B cell (primary cell): ENCODE results near the gene KSR1. TPM values are rescaled to one million over a fixed set of nuclear protein-coding genes. Genes with fewer than 3 reads are reported as not detected.

ENCODE experiments used
- ATAC-seq: fragments of 200-7000 bp; cut with Tn5 transposase; one replicate; pipeline ENCODE4 v1.10.0; 2021; ENCODE audit warnings: low read depth, mild to moderate bottlenecking, moderate number of reproducible peaks, moderate library complexity
- CTCF ChIA-PET: fragments of 350-600 bp; sonication (Branson Sonifier 250); formaldehyde crosslinking; loops from one replicate; lab custom pipeline; 2021; ENCODE audit warnings: antibody characterized with exemption, inconsistent platforms; lab: Charles Lee
- POLR2A ChIA-PET: fragments of 350-600 bp; sonication (Branson Sonifier 250); formaldehyde crosslinking; loops from one replicate; lab custom pipeline; 2021; ENCODE audit warnings: antibody characterized with exemption; lab: Charles Lee
- DNase-seq: peaks from one replicate; pipeline ENCODE4 v3.0.0; 2013
- H2AFZ ChIP-seq: 2 replicates; pipeline ENCODE4 v1.6.1; 2012; ENCODE audit warnings: mild to moderate bottlenecking, low read depth, low read length; ENCODE audit not compliant: insufficient read depth, poor library complexity, severe bottlenecking
- H3K27ac ChIP-seq, 2 donors: 1 replicate in 1 of 2; 2 replicates in 1 of 2; pipeline ENCODE4 v1.5.1; 2012 to 2013; ENCODE audit warnings: low read length in 2 of 2, mild to moderate bottlenecking in 2 of 2, moderate library complexity in 1 of 2
- H3K27me3 ChIP-seq, 4 experiments: fragments of 200-600 bp in 1 of 4; sonication (generic) in 1 of 4; replicated peaks in 1 of 4; 1 replicate in 2 of 4; 2 replicates in 2 of 4; pipeline versions ENCODE4 v1.6.1 to v1.7.0; 2013 to 2016; ENCODE audit warnings: low read length in 3 of 4, mild to moderate bottlenecking in 2 of 4, mixed read lengths in 1 of 4, moderate library complexity in 1 of 4; ENCODE audit not compliant: insufficient read depth in 4 of 4, control insufficient read depth in 3 of 4; ENCODE audit errors: control extremely low read depth in 1 of 4
- H3K36me3 ChIP-seq, 2 experiments: replicated peaks in 1 of 2; 1 replicate in 1 of 2; 2 replicates in 1 of 2; pipeline versions ENCODE4 v1.6.1 to v1.7.1; 2013; ENCODE audit warnings: low read length in 1 of 2; ENCODE audit not compliant: insufficient read depth in 2 of 2, control insufficient read depth in 1 of 2; ENCODE audit errors: control extremely low read depth in 1 of 2, extremely low read depth in 1 of 2
- H3K4me1 ChIP-seq, 2 donors: fragments of 200-600 bp in 1 of 2; sonication (generic) in 1 of 2; 1 replicate in 1 of 2; 2 replicates in 1 of 2; pipeline versions ENCODE4 v1.5.1 to v1.6.1; 2013 to 2017; ENCODE audit warnings: low read length in 2 of 2; ENCODE audit not compliant: control insufficient read depth in 2 of 2, insufficient read depth in 2 of 2
- H3K4me2 ChIP-seq: replicated peaks from 2 replicates; pipeline ENCODE3; 2012; ENCODE audit warnings: mild to moderate bottlenecking, low read depth, low read length; ENCODE audit not compliant: poor library complexity, severe bottlenecking
- H3K4me3 ChIP-seq, 5 experiments: fragments of 200-600 bp in 1 of 5; sonication (generic) in 1 of 5; 1 replicate in 3 of 5; 2 replicates in 2 of 5; pipeline versions ENCODE4 v1.5.1 to v1.7.0; 2011 to 2016; ENCODE audit warnings: low read length in 4 of 5, mild to moderate bottlenecking in 4 of 5, low read depth in 2 of 5, control low read depth in 1 of 5, moderate library complexity in 1 of 5; ENCODE audit not compliant: insufficient read depth in 1 of 5; ENCODE audit errors: control extremely low read depth in 1 of 5, extremely low read depth in 1 of 5
- H3K79me2 ChIP-seq: fragments of 200-600 bp; sonication (generic); one replicate; pipeline ENCODE4 v1.6.0; 2016; ENCODE audit warnings: low read length; ENCODE audit not compliant: control insufficient read depth, insufficient read depth
- H3K9ac ChIP-seq: fragments of 200-600 bp; sonication (generic); 2 replicates; pipeline ENCODE4 v1.6.1; 2017; ENCODE audit warnings: mild to moderate bottlenecking, low read length, moderate library complexity
- H3K9me3 ChIP-seq, 3 donors: one replicate each; pipeline versions ENCODE4 v1.6.1 to v1.7.1; 2013; ENCODE audit warnings: low read length in 2 of 3; ENCODE audit not compliant: control insufficient read depth in 2 of 3, insufficient read depth in 1 of 3; ENCODE audit errors: control extremely low read depth in 1 of 3
- H4K20me1 ChIP-seq: 2 replicates; pipeline ENCODE4 v1.6.0; 2012; ENCODE audit warnings: mild to moderate bottlenecking, low read length; ENCODE audit not compliant: insufficient read depth, control insufficient read depth, poor library complexity, severe bottlenecking
- H3K27ac Mint-ChIP-seq: one replicate; pipeline ENCODE4 v1.8.0; 2021; ENCODE audit warnings: mixed read lengths
- H3K27me3 Mint-ChIP-seq: one replicate; pipeline ENCODE4 v1.8.0; 2021; ENCODE audit warnings: mixed read lengths
- H3K4me1 Mint-ChIP-seq: one replicate; pipeline ENCODE4 v1.8.0; 2021; ENCODE audit warnings: mixed read lengths
- H3K4me3 Mint-ChIP-seq: one replicate; pipeline ENCODE4 v1.8.0; 2021; ENCODE audit warnings: mixed read lengths
- H3K9me3 Mint-ChIP-seq: one replicate; pipeline ENCODE4 v1.8.0; 2022; ENCODE audit warnings: mixed read lengths; ENCODE audit not compliant: insufficient read depth
- EZH2 ChIP-seq: IDR thresholded peaks from 2 replicates; pipeline ENCODE4 v1.6.1; 2012; ENCODE audit warnings: borderline replicate concordance, low read depth, mild to moderate bottlenecking, moderate library complexity, low read length; ENCODE audit not compliant: insufficient read depth, poor library complexity, severe bottlenecking
- WGBS: methylation state at CpG from one replicate; pipeline ENCODE4 v1.1.5; 2013; ENCODE audit warnings: missing lambda C conversion rate; ENCODE audit not compliant: insufficient coverage; 5-methylcytosine and 5-hydroxymethylcytosine counted together
- intact Hi-C: fragments of 100-400 bp; cut with micrococcal nuclease; formaldehyde crosslinking; loops from one replicate; pipeline ENCODE4 v1.10.0; 2022
- polyA plus RNA-seq: library from polyadenylated mRNA; depleted of rRNA; stranded (reverse); fragments of >200 nt; gene quantifications from 2 replicates; pipeline ENCODE4 v1.2.3, GENCODE V29; 2012
- total RNA-seq, 2 donors: library from RNA; stranded (reverse); fragments of 120-200 nt in 1 of 2; gene quantifications; 1 replicate in 1 of 2; 2 replicates in 1 of 2; pipeline versions ENCODE4 v1.2.3 to v1.2.4, GENCODE V29; 2013 to 2022
- TF ChIP-seq, protein P1 (sequence below): fragments of 200-600 bp; IDR thresholded peaks from one replicate; pipeline ENCODE4 v1.8.0; 2022; ENCODE audit warnings: antibody characterized with exemption, mild to moderate bottlenecking

Gene KSR1
- total and polyA plus RNA-seq, 2 donors (not counting 1 experiment from before 2014, with no cell fraction given) = 27.5 to 85.6 TPM

DNA sequence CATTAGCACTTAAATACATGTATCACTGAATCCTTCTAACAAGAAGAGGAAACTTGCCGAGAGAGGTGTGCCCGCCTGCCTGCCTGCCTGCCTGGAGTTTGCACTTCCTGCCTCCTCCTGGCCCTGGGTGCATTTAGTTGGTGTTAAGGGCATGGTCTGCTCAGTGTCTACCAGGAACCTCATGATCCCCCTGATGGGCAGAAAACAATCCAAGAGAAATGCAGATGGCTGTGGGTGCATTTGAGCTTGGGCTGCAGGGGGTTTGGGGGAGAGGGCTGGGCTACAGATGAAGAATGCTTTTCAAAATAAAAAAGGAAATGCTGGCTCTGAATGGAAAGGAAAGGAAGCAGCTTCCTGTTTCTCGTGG lies 10.1 kb downstream of the KSR1 start:
- POLR2A ChIA-PET = interaction anchor here (1.2 kb wide), 1 partner anchor 10 kb away, joined by 4 read pairs; the partner anchor contains the start of gene KSR1
- Mint-ChIP-seq H3K4me3 (peak overlapping the region; percentile 4), H3K27me3 (no peaks in the 10 kb centered on the region), H3K4me1 (peaks cover 49% of the 10 kb centered on the region), H3K9me3 (no peaks in the 10 kb centered on the region), H3K27ac (no peak overlapping the region)
- WGBS = 20% methylated on average over 3 of the region's 3 CpGs
- Histone ChIP-seq H3K36me3 (no peaks in the 10 kb centered on the region), H3K27ac (no peak overlapping the region), H4K20me1 (peaks cover 10% of the 10 kb centered on the region), H3K27me3 (no peaks in the 10 kb centered on the region), H3K79me2 (peaks cover 54% of the 10 kb centered on the region), H3K4me1 (peaks cover 14 to 23% of the 10 kb centered on the region in 2 donors), H3K9ac (no peak overlapping the region), H3K4me2 (peak overlapping the region; percentile 27), H2AFZ (no peak overlapping the region), H3K9me3 (no peaks in the 10 kb centered on the region), H3K4me3 (no peak overlapping the region)
- intact Hi-C loops = no loop called here
- no peak for DNase-seq
- no peak for ATAC-seq
- TF ChIP-seq EZH2 = no peak
- TF ChIP-seq, protein P1, sequence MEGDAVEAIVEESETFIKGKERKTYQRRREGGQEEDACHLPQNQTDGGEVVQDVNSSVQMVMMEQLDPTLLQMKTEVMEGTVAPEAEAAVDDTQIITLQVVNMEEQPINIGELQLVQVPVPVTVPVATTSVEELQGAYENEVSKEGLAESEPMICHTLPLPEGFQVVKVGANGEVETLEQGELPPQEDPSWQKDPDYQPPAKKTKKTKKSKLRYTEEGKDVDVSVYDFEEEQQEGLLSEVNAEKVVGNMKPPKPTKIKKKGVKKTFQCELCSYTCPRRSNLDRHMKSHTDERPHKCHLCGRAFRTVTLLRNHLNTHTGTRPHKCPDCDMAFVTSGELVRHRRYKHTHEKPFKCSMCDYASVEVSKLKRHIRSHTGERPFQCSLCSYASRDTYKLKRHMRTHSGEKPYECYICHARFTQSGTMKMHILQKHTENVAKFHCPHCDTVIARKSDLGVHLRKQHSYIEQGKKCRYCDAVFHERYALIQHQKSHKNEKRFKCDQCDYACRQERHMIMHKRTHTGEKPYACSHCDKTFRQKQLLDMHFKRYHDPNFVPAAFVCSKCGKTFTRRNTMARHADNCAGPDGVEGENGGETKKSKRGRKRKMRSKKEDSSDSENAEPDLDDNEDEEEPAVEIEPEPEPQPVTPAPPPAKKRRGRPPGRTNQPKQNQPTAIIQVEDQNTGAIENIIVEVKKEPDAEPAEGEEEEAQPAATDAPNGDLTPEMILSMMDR = no peak
- CTCF ChIA-PET = interaction anchor here (0.7 to 1.5 kb wide), 4 partner anchors 8 to 137 kb away, joined by 3 to 6 read pairs (median 3); partner anchors contain the start of gene KSR1

- Histone ChIP-seq H3K27ac (no peak overlapping the region), H4K20me1 (peaks cover 5% of the 10 kb centered on the region), H3K9ac (no peak overlapping the region), H3K79me2 (peaks cover 49% of the 10 kb centered on the region), H3K9me3 (no peaks in the 10 kb centered on the region), H2AFZ (no peak overlapping the region), H3K27me3 (no peaks in the 10 kb centered on the region), H3K36me3 (no peaks in the 10 kb centered on the region), H3K4me1 (peaks cover 18 to 28% of the 10 kb centered on the region in 2 donors), H3K4me2 (peak overlapping the region; percentile 27), H3K4me3 (no peak overlapping the region)
- ATAC-seq = peak; percentile 51
- TF ChIP-seq, protein P1 = no peak
- no peak for DNase-seq
- Mint-ChIP-seq H3K27me3 (no peaks in the 10 kb centered on the region), H3K9me3 (no peaks in the 10 kb centered on the region), H3K27ac (no peak overlapping the region), H3K4me3 (no peak overlapping the region), H3K4me1 (peaks cover 52% of the 10 kb centered on the region)
- intact Hi-C loops = no loop called here
- POLR2A ChIA-PET = interaction anchor here (1.2 kb wide), 1 partner anchor 11 kb away, joined by 4 read pairs; the partner anchor contains the start of gene KSR1
- CTCF ChIA-PET = interaction anchor here (0.7 to 1.5 kb wide), 5 partner anchors 9 to 229 kb away, joined by 3 to 6 read pairs (median 3); partner anchors contain the start of gene KSR1
- WGBS = 18% methylated on average over 10 of the region's 13 CpGs
Measured at GRCh38 chr17:27466743-27467375, 10.6 kb downstream of the KSR1 start.
